Measurements from ENCODE around the gene COL19A1. TPM values are rescaled to one million over a fixed set of nuclear protein-coding genes. Genes with fewer than 3 reads are reported as not detected.

Gene COL19A1
- total RNA-seq, 1 experiment from 2014 or later = not detected

DNA sequence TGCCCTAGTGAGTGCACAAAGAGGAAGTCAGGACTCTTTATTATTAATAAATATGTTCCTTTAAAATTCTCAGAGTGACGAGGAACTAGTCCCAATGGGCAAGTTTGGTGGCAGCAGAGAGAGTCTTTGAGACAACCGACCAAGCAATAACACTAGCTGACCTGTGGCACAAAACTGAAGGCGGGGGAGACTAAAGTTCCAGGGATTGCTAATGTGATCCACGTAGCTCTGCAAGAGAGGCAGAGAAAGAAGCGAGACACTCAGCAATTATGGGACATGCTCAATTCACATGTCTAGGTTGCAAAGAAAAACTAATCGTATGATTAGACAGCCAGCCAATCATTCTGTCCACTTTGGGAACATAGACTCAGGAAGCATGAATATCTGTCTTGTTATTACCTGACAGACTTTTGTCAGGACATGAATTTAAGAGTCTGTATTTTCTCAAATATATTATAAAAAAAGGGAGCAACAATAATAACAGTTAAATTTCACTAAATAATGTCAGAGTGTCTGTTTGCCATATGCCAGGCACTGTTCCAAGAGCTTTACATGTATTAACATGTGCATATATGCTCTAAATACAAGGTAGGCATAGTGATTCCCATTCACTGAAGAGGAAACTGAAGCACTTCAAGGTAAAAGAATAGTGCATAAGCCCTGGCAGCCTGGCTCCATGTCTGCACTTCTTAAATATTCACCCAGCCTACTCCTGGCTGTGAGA, 355.5 kb downstream of the COL19A1 start:
- DNase-seq (ENCODE audit: unreplicated experiment) = no peak
- no peak overlapping the region for H3K4me3 Mint-ChIP-seq (ENCODE audit: unreplicated experiment)
- H3K9me3 Mint-ChIP-seq (ENCODE audit: unreplicated experiment) = no peaks in the 10 kb centered on the region
- intact Hi-C loops (cut with micrococcal nuclease) = loop anchor here (1.0 to 5.0 kb wide), 5 partner anchors 90 to 791 kb away; partner anchors contain the start of gene B3GAT2
- no peak overlapping the region for H3K27ac Mint-ChIP-seq (ENCODE audit: low read depth, unreplicated experiment)
- H3K4me1 Mint-ChIP-seq (ENCODE audit: insufficient read depth, unreplicated experiment) = no peaks in the 10 kb centered on the region
- no TSS peak for BruUV-seq (replicated peaks)
- TF ChIP-seq, protein P1, sequence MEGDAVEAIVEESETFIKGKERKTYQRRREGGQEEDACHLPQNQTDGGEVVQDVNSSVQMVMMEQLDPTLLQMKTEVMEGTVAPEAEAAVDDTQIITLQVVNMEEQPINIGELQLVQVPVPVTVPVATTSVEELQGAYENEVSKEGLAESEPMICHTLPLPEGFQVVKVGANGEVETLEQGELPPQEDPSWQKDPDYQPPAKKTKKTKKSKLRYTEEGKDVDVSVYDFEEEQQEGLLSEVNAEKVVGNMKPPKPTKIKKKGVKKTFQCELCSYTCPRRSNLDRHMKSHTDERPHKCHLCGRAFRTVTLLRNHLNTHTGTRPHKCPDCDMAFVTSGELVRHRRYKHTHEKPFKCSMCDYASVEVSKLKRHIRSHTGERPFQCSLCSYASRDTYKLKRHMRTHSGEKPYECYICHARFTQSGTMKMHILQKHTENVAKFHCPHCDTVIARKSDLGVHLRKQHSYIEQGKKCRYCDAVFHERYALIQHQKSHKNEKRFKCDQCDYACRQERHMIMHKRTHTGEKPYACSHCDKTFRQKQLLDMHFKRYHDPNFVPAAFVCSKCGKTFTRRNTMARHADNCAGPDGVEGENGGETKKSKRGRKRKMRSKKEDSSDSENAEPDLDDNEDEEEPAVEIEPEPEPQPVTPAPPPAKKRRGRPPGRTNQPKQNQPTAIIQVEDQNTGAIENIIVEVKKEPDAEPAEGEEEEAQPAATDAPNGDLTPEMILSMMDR (IDR thresholded peaks at IDR 0.05; ENCODE audit: unreplicated experiment) = no peak
- CTCF ChIA-PET = interaction anchor here (0.6 to 4.8 kb wide), 54 partner anchors 9 to 1508 kb away, joined by 3 to 52 read pairs (median 5); no protein-coding TSS in a partner anchor
- H3K27me3 Mint-ChIP-seq (ENCODE audit: insufficient read depth, unreplicated experiment) = peaks cover 100% of the 10 kb centered on the region
- POLR2A ChIA-PET = no interaction called here
- H3K36me3 Mint-ChIP-seq (ENCODE audit: insufficient read depth, unreplicated experiment) = no peaks in the 10 kb centered on the region

DNA sequence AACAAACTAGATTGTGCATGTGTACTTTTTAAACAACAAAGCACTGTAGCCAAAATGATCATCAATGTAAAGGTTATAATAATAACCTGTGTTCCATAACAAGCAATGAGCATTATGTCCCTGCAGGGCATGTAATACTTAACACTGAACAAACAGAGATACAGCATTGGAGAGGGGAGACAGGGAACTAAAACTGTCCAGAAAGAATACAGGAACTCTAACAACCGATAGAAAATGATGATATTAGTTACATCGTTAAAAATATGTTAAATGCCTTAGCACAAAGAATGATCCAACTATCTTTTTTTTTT, 356.0 kb downstream of the COL19A1 start:
- Mint-ChIP-seq H3K36me3 (ENCODE audit: insufficient read depth, unreplicated experiment) (no peaks in the 10 kb centered on the region), H3K27ac (ENCODE audit: low read depth, unreplicated experiment) (no peak overlapping the region), H3K9me3 (ENCODE audit: unreplicated experiment) (no peaks in the 10 kb centered on the region), H3K4me3 (ENCODE audit: unreplicated experiment) (no peak overlapping the region), H3K4me1 (ENCODE audit: insufficient read depth, unreplicated experiment) (no peaks in the 10 kb centered on the region), H3K27me3 (ENCODE audit: insufficient read depth, unreplicated experiment) (peaks cover 100% of the 10 kb centered on the region)
- intact Hi-C loops (cut with micrococcal nuclease) = loop anchor here (5.0 kb wide), 3 partner anchors 90 to 735 kb away; partner anchors contain the start of gene B3GAT2
- DNase-seq (ENCODE audit: unreplicated experiment) = no peak
- ChIA-PET POLR2A (no interaction called here), CTCF (interaction anchor here (0.7 to 4.8 kb wide), 12 partner anchors 9 to 861 kb away, joined by 3 to 38 read pairs (median 6); no protein-coding TSS in a partner anchor)
- TF ChIP-seq, protein P1 (IDR thresholded peaks at IDR 0.05; ENCODE audit: unreplicated experiment) = no peak
- BruUV-seq (replicated peaks) = no TSS peak

DNA sequence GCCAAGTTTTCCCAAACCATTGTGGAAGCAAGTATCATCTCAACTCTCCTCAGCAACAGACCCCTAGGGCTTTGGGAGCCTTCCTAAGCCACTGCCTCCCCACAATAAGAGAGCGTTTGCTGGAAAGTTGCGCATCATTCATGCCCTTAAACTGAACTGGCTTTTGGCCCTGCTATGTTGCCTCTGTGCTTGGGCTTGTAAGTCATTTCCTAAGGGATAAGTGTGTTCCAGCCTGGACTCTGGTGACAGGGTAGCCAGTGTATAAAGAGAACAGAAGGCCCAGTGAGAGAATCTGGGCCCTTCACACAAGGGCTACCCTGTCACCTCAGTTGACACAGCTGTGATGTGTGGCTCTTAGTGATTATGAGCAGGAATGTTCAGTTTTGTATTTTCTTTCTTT, 358.7 kb downstream of the COL19A1 start:
- Mint-ChIP-seq H3K27ac (ENCODE audit: low read depth, unreplicated experiment) (no peak overlapping the region), H3K36me3 (ENCODE audit: insufficient read depth, unreplicated experiment) (no peaks in the 10 kb centered on the region), H3K9me3 (ENCODE audit: unreplicated experiment) (no peaks in the 10 kb centered on the region), H3K4me3 (ENCODE audit: unreplicated experiment) (no peak overlapping the region), H3K27me3 (ENCODE audit: insufficient read depth, unreplicated experiment) (peaks cover 94% of the 10 kb centered on the region), H3K4me1 (ENCODE audit: insufficient read depth, unreplicated experiment) (no peaks in the 10 kb centered on the region)
- BruUV-seq (replicated peaks) = no TSS peak
- intact Hi-C loops (cut with micrococcal nuclease) = no loop called here
- POLR2A ChIA-PET = no interaction called here
- CTCF ChIA-PET = interaction anchor here (0.6 to 0.8 kb wide), 2 partner anchors 734 to 798 kb away, joined by 3 read pairs; no protein-coding TSS in a partner anchor
- DNase-seq (ENCODE audit: unreplicated experiment) = no peak
- TF ChIP-seq, protein P1 (IDR thresholded peaks at IDR 0.05; ENCODE audit: unreplicated experiment) = no peak

DNA sequence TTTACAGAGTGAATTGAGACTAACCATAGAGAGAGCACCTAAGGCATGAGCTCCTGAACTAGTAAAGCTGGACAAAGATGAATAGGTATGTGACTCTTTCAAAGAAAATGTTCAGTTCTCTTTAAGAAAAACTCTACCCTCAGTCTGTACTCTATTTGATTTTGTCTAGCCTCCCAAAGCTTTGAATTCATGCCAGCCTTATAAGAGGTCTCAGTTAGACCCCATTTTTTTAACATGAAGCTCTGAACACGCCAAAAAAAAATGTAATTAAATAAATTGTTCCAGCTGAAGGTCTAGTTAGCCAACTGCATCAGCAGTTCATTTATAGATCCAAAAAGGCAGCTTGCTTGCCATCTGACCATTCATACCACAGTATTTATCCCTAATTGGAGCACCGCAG, 365.0 kb downstream of the COL19A1 start:
- H3K27me3 Mint-ChIP-seq (ENCODE audit: insufficient read depth, unreplicated experiment) = peaks cover 91% of the 10 kb centered on the region
- no peak overlapping the region for H3K4me3 Mint-ChIP-seq (ENCODE audit: unreplicated experiment)
- intact Hi-C loops (cut with micrococcal nuclease) = no loop called here
- CTCF ChIA-PET = interaction anchor here (0.6 to 4.5 kb wide), 4 partner anchors 8 to 138 kb away, joined by 3 to 52 read pairs (median 6); no protein-coding TSS in a partner anchor
- BruUV-seq (replicated peaks) = no TSS peak
- DNase-seq (ENCODE audit: unreplicated experiment) = no peak
- H3K4me1 Mint-ChIP-seq (ENCODE audit: insufficient read depth, unreplicated experiment) = no peaks in the 10 kb centered on the region
- no peaks in the 10 kb centered on the region for H3K9me3 Mint-ChIP-seq (ENCODE audit: unreplicated experiment)
- TF ChIP-seq, protein P1 (IDR thresholded peaks at IDR 0.05; ENCODE audit: unreplicated experiment) = no peak
- H3K27ac Mint-ChIP-seq (ENCODE audit: low read depth, unreplicated experiment) = no peak overlapping the region
- no peaks in the 10 kb centered on the region for H3K36me3 Mint-ChIP-seq (ENCODE audit: insufficient read depth, unreplicated experiment)
- POLR2A ChIA-PET = no interaction called here
